PC-9 (cell line): ENCODE data around the gene HNF1A. TPM values are rescaled to one million over a fixed set of nuclear protein-coding genes. Genes with fewer than 3 reads are reported as not detected.

Source experiments
- BruUV-seq: library from RNA; stranded (reverse); fragments of 400-500 nt; replicated peaks from 2 replicates; lab custom pipeline; 2021; lab: Mats Ljungman, UMichigan
- CTCF ChIA-PET: fragments of 300-600 bp; sonication (Branson Sonifier 250); formaldehyde crosslinking; loops from one replicate; lab custom pipeline; 2022; ENCODE audit warnings: antibody characterized with exemption; lab: Charles Lee
- POLR2A ChIA-PET: fragments of 300-600 bp; sonication (Branson Sonifier 250); formaldehyde crosslinking; loops from one replicate; lab custom pipeline; 2022; ENCODE audit warnings: antibody characterized with exemption; ENCODE audit not compliant: unreplicated experiment; lab: Charles Lee
- DNase-seq, 2 experiments: peaks; one replicate each; pipeline versions ENCODE4 v3.0.0 to v3.0.0-alpha.2; 2015 to 2022; ENCODE audit warnings: mixed read lengths in 1 of 2
- H2AFZ ChIP-seq: fragments of 200-600 bp; sonication (generic); 2 replicates; pipeline ENCODE4 v1.8.1; 2017; ENCODE audit warnings: antibody characterized with exemption
- H3F3A ChIP-seq: fragments of 200-600 bp; sonication (generic); 2 replicates; pipeline ENCODE4 v1.8.1; 2017; ENCODE audit warnings: antibody characterized with exemption, mild to moderate bottlenecking, low read depth; ENCODE audit not compliant: insufficient read depth
- H3K27ac ChIP-seq: fragments of 200-600 bp; sonication (generic); 2 replicates; pipeline ENCODE4 v1.6.1; 2016; ENCODE audit warnings: mixed run types
- H3K27me3 ChIP-seq: fragments of 200-600 bp; sonication (generic); 2 replicates; pipeline ENCODE4 v1.6.1; 2016; ENCODE audit warnings: low read depth, mixed run types; ENCODE audit not compliant: insufficient read depth
- H3K36me3 ChIP-seq: fragments of 200-600 bp; sonication (generic); 2 replicates; pipeline ENCODE4 v1.6.1; 2016; ENCODE audit warnings: low read depth, mixed run types
- H3K4me1 ChIP-seq: fragments of 200-600 bp; sonication (generic); replicated peaks from 2 replicates; pipeline ENCODE4 v1.6.1; 2016; ENCODE audit warnings: mixed run types; ENCODE audit not compliant: insufficient read depth
- H3K4me2 ChIP-seq: fragments of 200-600 bp; sonication (generic); 2 replicates; pipeline ENCODE4 v1.6.1; 2017; ENCODE audit warnings: mixed run types
- H3K4me3 ChIP-seq: fragments of 200-600 bp; sonication (generic); 2 replicates; pipeline ENCODE4 v1.6.1; 2016; ENCODE audit warnings: mixed run types
- H3K79me2 ChIP-seq: fragments of 200-600 bp; sonication (generic); 2 replicates; pipeline ENCODE4 v1.6.1; 2017; ENCODE audit warnings: low read depth, mixed run types
- H3K9me2 ChIP-seq: fragments of 200-600 bp; sonication (generic); 2 replicates; pipeline ENCODE4 v1.8.1; 2017; ENCODE audit warnings: mild to moderate bottlenecking; ENCODE audit not compliant: insufficient read depth
- H3K9me3 ChIP-seq: fragments of 200-600 bp; sonication (generic); 2 replicates; pipeline ENCODE4 v1.8.1; 2016; ENCODE audit warnings: low read depth; ENCODE audit not compliant: insufficient read depth
- H4K20me1 ChIP-seq: fragments of 200-600 bp; sonication (generic); 2 replicates; pipeline ENCODE4 v1.8.1; 2017; ENCODE audit not compliant: insufficient read depth
- CTCF ChIP-seq: fragments of 200-600 bp; sonication (generic); conservative IDR thresholded peaks from 2 replicates; pipeline ENCODE4 v1.6.1; 2017; ENCODE audit warnings: mixed run types, antibody characterized with exemption, mild to moderate bottlenecking, moderate library complexity
- EZH2 ChIP-seq: fragments of 200-600 bp; sonication (generic); IDR thresholded peaks from 2 replicates; pipeline ENCODE4 v1.8.0; 2017; ENCODE audit warnings: antibody characterized with exemption, low read depth
- intact Hi-C: fragments of 100-400 bp; cut with micrococcal nuclease; formaldehyde crosslinking; loops from one replicate; pipeline ENCODE4 v1.10.0; 2022; ENCODE audit not compliant: unreplicated experiment
- total RNA-seq: library from RNA; stranded (reverse); gene quantifications from 2 replicates; pipeline ENCODE4 v1.2.3, GENCODE V29; 2021

HNF1A gene
- total RNA-seq, 1 experiment from 2014 or later: not detected

DNA sequence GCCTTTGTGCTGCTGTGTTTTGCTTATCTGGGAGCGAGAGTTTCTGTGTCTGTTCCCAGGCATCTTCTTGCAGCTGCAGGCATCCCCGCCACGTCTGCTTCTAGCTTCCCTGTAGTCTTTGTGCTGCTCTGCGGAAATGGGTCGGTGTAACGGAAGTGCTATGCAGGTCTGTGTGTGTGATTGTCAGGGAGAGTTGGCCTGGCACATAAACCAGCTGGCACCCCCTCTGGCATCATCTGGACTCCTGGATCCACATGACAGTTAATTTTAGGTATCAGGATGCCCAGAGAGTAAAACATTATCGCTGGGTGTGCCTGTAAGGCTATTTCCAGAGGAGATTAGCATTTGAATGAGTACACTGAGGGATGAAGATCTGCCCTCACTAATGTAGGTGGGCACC is 70.1 kb downstream of the HNF1A start:
- no peaks in the 10 kb centered on the region for H3F3A ChIP-seq
- no peaks in the 10 kb centered on the region for H3K9me2 ChIP-seq
- no peak overlapping the region for H3K4me2 ChIP-seq
- no peak overlapping the region for H3K27ac ChIP-seq
- peaks cover 3% of the 10 kb centered on the region; the same call in 1 of the 2 replicates for H3K9me3 ChIP-seq
- no peaks in the 10 kb centered on the region for H3K36me3 ChIP-seq
- no TSS peak for BruUV-seq
- DNase-seq: no peak
- no peaks in the 10 kb centered on the region for H3K27me3 ChIP-seq
- TF ChIP-seq CTCF (no peak), EZH2 (no peak)
- no peak overlapping the region for H2AFZ ChIP-seq
- intact Hi-C loops: no loop called here
- no peaks in the 10 kb centered on the region for H3K4me1 ChIP-seq
- ChIA-PET CTCF (interaction anchor here (0.5 to 0.6 kb wide), 2 partner anchors 11 to 103 kb away, joined by 3 to 5 read pairs; no protein-coding TSS in a partner anchor), POLR2A (no interaction called here)
- no peaks in the 10 kb centered on the region for H4K20me1 ChIP-seq
- H3K4me3 ChIP-seq: no peak overlapping the region
- H3K79me2 ChIP-seq: no peaks in the 10 kb centered on the region

- POLR2A ChIA-PET: no interaction called here
These were observed 72.4 kb downstream of the HNF1A start for GRCh38 chr12:121050725-121051124.

More at GRCh38 chr12:121050725-121051124, 72.4 kb downstream of the HNF1A start:
- DNase-seq: peak in 1 of 2 experiments; percentile 35
- TF ChIP-seq CTCF (no peak), EZH2 (no peak)
- Histone ChIP-seq H3K4me1 (no peaks in the 10 kb centered on the region), H3K9me2 (no peaks in the 10 kb centered on the region), H4K20me1 (no peaks in the 10 kb centered on the region), H3K36me3 (no peaks in the 10 kb centered on the region), H3K79me2 (no peaks in the 10 kb centered on the region), H3F3A (no peaks in the 10 kb centered on the region), H3K4me3 (no peak overlapping the region), H3K9me3 (no peaks in the 10 kb centered on the region), H2AFZ (no peak overlapping the region), H3K27me3 (no peaks in the 10 kb centered on the region), H3K4me2 (no peak overlapping the region), H3K27ac (no peak overlapping the region)
- CTCF ChIA-PET: no interaction called here
- BruUV-seq: no TSS peak
- intact Hi-C loops: no loop called here

Other genes with a start within 250 kb of the HNF1A start
- 27.1 and 44.7 TPM in 2 replicates for gene SPPL3, start 74.2 kb upstream of the HNF1A start, total RNA-seq
- gene C12orf43, start 37.9 kb downstream of the HNF1A start, total RNA-seq: 14.7 and 14.8 TPM in 2 replicates
- 1.7 and 2.7 TPM in 2 replicates for gene OASL, start 60.7 kb downstream of the HNF1A start, total RNA-seq
- gene P2RX7, start 154.3 kb downstream of the HNF1A start, total RNA-seq: 2.2 and 3.2 TPM in 2 replicates
- 21.0 and 28.1 TPM in 2 replicates for gene P2RX4, start 231.6 kb downstream of the HNF1A start, total RNA-seq